Calu3 (cell line): ENCODE data around the gene ERP29. TPM values are rescaled to one million over a fixed set of nuclear protein-coding genes. Genes with fewer than 3 reads are reported as not detected.

Experiments
- BruUV-seq: library from RNA; stranded (reverse); fragments of 400-500 nt; replicated peaks from 2 replicates; lab custom pipeline; 2021; lab: Mats Ljungman, UMichigan
- CTCF ChIA-PET: fragments of 300-600 bp; sonication (Branson Sonifier 250); formaldehyde crosslinking; loops from one replicate; lab custom pipeline; 2022; ENCODE audit warnings: antibody characterized with exemption; lab: Charles Lee
- DNase-seq: peaks from one replicate; pipeline ENCODE4 v3.0.0; 2022
- H3K27ac Mint-ChIP-seq: one replicate; pipeline ENCODE4 v1.8.0; 2022; ENCODE audit warnings: mixed read lengths; ENCODE audit not compliant: unreplicated experiment
- H3K27me3 Mint-ChIP-seq: one replicate; pipeline ENCODE4 v1.8.0; 2022; ENCODE audit warnings: mixed read lengths; ENCODE audit not compliant: unreplicated experiment
- H3K36me3 Mint-ChIP-seq: one replicate; pipeline ENCODE4 v1.8.0; 2022; ENCODE audit warnings: mild to moderate bottlenecking, moderate library complexity, mixed read lengths; ENCODE audit not compliant: insufficient read depth, unreplicated experiment
- H3K4me1 Mint-ChIP-seq: one replicate; pipeline ENCODE4 v1.8.0; 2022; ENCODE audit warnings: mild to moderate bottlenecking, low read depth, mixed read lengths; ENCODE audit not compliant: unreplicated experiment
- H3K4me3 Mint-ChIP-seq: one replicate; pipeline ENCODE4 v1.8.0; 2022; ENCODE audit warnings: mild to moderate bottlenecking, low read depth, moderate library complexity, mixed read lengths; ENCODE audit not compliant: unreplicated experiment
- H3K9me3 Mint-ChIP-seq: one replicate; pipeline ENCODE4 v1.8.0; 2022; ENCODE audit warnings: low read depth, mixed read lengths; ENCODE audit not compliant: unreplicated experiment
- CTCF ChIP-seq: fragments of 200-600 bp; IDR thresholded peaks from one replicate; pipeline ENCODE4 v1.8.0; 2022; ENCODE audit warnings: antibody characterized with exemption; ENCODE audit not compliant: unreplicated experiment
- intact Hi-C: fragments of 100-400 bp; cut with micrococcal nuclease; formaldehyde crosslinking; loops from one replicate; pipeline ENCODE4 v1.10.0; 2022; ENCODE audit not compliant: unreplicated experiment
- microRNA-seq: library from miRNA; unstranded; fragments of <30 nt; microRNA quantifications from one replicate; pipeline ENCODE4 v1.2.0, GENCODE V29; 2022
- total RNA-seq: library from RNA; stranded (reverse); gene quantifications from 2 replicates; pipeline ENCODE4 v1.2.3, GENCODE V29; 2022

Gene ERP29
- total RNA-seq, 1 experiment from 2014 or later: 162 TPM

- Mint-ChIP-seq H3K9me3 (no peaks in the 10 kb centered on the region), H3K27ac (no peak overlapping the region), H3K4me3 (no peak overlapping the region), H3K4me1 (no peaks in the 10 kb centered on the region), H3K36me3 (peaks cover 68% of the 10 kb centered on the region), H3K27me3 (no peaks in the 10 kb centered on the region)
- DNase-seq: no peak
- TF ChIP-seq CTCF: no peak
- CTCF ChIA-PET: no interaction called here
- intact Hi-C loops: no loop called here
- no TSS peak for BruUV-seq
Measured at GRCh38 chr12:112066566-112066965, 53.3 kb downstream of the ERP29 start.

Small RNA genes lying within 50 kb of the gene (microRNA-seq; reads per million reads assigned to microRNA genes)
- not detected for gene MIR3657

Other genes with a start within 250 kb of the ERP29 start
- gene ALDH2, start 246.5 kb upstream of the ERP29 start, total RNA-seq: 152 and 168 TPM in 2 replicates
- gene MAPKAPK5, start 171.2 kb upstream of the ERP29 start, total RNA-seq: 84.2 and 84.8 TPM in 2 replicates
- gene TMEM116, start 261 bp upstream of the ERP29 start, total RNA-seq: 13.0 and 13.5 TPM in 2 replicates
- gene NAA25, start 95.4 kb downstream of the ERP29 start, total RNA-seq: 55.0 and 56.3 TPM in 2 replicates
- gene TRAFD1, start 112.1 kb downstream of the ERP29 start, total RNA-seq: 38.8 and 40.7 TPM in 2 replicates